Spleen (tissue), 7 donors: ENCODE results near the gene FHAD1.

ENCODE experiments used
- CTCF ChIP-seq, 11 experiments: fragments of 200-600 bp in 7 of 11; fragments of 450-650 bp in 4 of 11; sonication (generic) in 4 of 11; IDR thresholded peaks in 8 of 11; conservative IDR thresholded peaks in 3 of 11; 1 replicate in 7 of 11; 2 replicates in 4 of 11; pipeline versions ENCODE4 v1.4.0 to v1.8.0; 2016 to 2021; ENCODE audit warnings: antibody characterized with exemption in 11 of 11, inconsistent platforms in 4 of 11, mild to moderate bottlenecking in 1 of 11
- POLR2A ChIP-seq, 3 donors: fragments of 450-650 bp; IDR thresholded peaks; one replicate each; pipeline ENCODE4 v1.5.1; 2017; ENCODE audit warnings: antibody characterized with exemption in 3 of 3, mild to moderate bottlenecking in 1 of 3
- POLR2AphosphoS5 ChIP-seq, 3 donors: sonication (generic); formaldehyde crosslinking; IDR thresholded peaks; one replicate each; pipeline ENCODE4 v1.5.1; 2017; ENCODE audit warnings: antibody characterized with exemption in 3 of 3
- donor health status: DM: no; HTN: no; CAD: no; lungs with moderate emphysema.
- donor health status: DM: no; HTN: no; CAD: no.
- donor health status: DM: no; HTN: no; CAD: no.

GRCh38 chr1:15429701-15430149, 182.7 kb downstream of the FHAD1 start:
- TF ChIP-seq CTCF (IDR thresholded peaks at IDR 0.05 in 8 of 11, conservative IDR thresholded peaks at IDR 0.05 in 3 of 11) = no peak
- TF ChIP-seq POLR2A (IDR thresholded peaks at IDR 0.05) = no peak
- TF ChIP-seq POLR2AphosphoS5 (IDR thresholded peaks at IDR 0.05) = peak; percentile 20 to 73 (median 38)
